Measurements from ENCODE around the gene GOLGA5.

DNA sequence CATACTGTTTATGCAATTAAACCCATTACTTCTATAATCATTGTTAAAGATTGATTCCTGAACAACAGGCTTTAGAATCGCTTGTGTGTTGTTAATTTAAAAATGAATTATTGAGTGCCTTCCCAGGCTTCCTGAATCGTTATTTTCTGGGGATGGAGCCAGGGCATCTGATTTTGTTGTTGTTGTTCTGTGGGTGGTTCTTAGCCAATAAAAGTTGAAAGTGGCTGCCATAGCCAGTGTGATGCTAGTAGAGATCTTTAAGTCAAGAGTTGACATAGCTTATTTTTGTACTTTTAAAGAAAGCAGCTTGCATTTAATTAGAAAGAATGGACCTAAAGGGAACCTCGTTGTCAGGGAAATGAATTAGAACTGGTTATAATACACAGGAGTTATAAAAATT lies 6.4 kb downstream of the GOLGA5 start:
- TF ChIP-seq EZH2 (IDR thresholded peaks at IDR 0.05; ENCODE audit: borderline replicate concordance, low read length) = no peak
- TF ChIP-seq, protein P1, sequence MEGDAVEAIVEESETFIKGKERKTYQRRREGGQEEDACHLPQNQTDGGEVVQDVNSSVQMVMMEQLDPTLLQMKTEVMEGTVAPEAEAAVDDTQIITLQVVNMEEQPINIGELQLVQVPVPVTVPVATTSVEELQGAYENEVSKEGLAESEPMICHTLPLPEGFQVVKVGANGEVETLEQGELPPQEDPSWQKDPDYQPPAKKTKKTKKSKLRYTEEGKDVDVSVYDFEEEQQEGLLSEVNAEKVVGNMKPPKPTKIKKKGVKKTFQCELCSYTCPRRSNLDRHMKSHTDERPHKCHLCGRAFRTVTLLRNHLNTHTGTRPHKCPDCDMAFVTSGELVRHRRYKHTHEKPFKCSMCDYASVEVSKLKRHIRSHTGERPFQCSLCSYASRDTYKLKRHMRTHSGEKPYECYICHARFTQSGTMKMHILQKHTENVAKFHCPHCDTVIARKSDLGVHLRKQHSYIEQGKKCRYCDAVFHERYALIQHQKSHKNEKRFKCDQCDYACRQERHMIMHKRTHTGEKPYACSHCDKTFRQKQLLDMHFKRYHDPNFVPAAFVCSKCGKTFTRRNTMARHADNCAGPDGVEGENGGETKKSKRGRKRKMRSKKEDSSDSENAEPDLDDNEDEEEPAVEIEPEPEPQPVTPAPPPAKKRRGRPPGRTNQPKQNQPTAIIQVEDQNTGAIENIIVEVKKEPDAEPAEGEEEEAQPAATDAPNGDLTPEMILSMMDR (IDR thresholded peaks at IDR 0.05; ENCODE audit: low read length) = no peak
